ENCODE measurements around the gene GTF2F2. TPM values are rescaled to one million over a fixed set of nuclear protein-coding genes. Genes with fewer than 3 reads are reported as not detected.
A peak's percentile ranks its signal among the peaks of the same experiment; 100 is the strongest.
"Not testable (repeated sequence)": the region's sequence is repeated elsewhere in the genome, so short reads cannot be mapped to it uniquely, and the experiment has no call there.

Gene GTF2F2
- total RNA-seq, 3 donors from 2014 or later (not counting 1 experiment from before 2014, with no cell fraction given) = 13.6 to 16.4 (median 15.7) TPM

- Histone ChIP-seq H3K4me3 (ENCODE audit: low read length) (no peak overlapping the region), H3K36me3 (ENCODE audit: control insufficient read depth, insufficient read depth, low read length) (no peaks in the 10 kb centered on the region), H3K4me1 (ENCODE audit: control insufficient read depth, insufficient read depth, low read length) (peaks cover 12% of the 10 kb centered on the region), H3K27ac (ENCODE audit: low read length) (no peak overlapping the region), H3K9me3 (ENCODE audit: control insufficient read depth, insufficient read depth, low read length) (no peaks in the 10 kb centered on the region), H3K27me3 (ENCODE audit: control insufficient read depth, insufficient read depth, low read length) (no peaks in the 10 kb centered on the region)
- H3K27me3 Mint-ChIP-seq (ENCODE audit: low read depth in 2 of 2) = no peaks in the 10 kb centered on the region
- WGBS (ENCODE audit: insufficient coverage) = 50% methylated on average over 4 of the region's 5 CpGs
- H3K27ac Mint-ChIP-seq = peak overlapping the region; percentile 75 to 78
- no peaks in the 10 kb centered on the region for H3K36me3 Mint-ChIP-seq
- H3K4me3 Mint-ChIP-seq = peak overlapping the region; percentile 58
- H3K4me1 Mint-ChIP-seq = peaks cover 23 to 25% of the 10 kb centered on the region in 2 donors
- no peak for TF ChIP-seq CTCF (IDR thresholded peaks at IDR 0.05)
- intact Hi-C loops (cut with micrococcal nuclease) = no loop called here
- H3K9me3 Mint-ChIP-seq = no peaks in the 10 kb centered on the region
- DNase-seq (no peak), ATAC-seq (peak in 2 of 3 donors; percentile 34 to 68)
Measured at GRCh38 chr13:45184693-45185092, 64.4 kb downstream of the GTF2F2 start.

GRCh38 chr13:45185286-45185685 lies 65.0 kb downstream of the GTF2F2 start:
- Mint-ChIP-seq H3K4me3 (peak overlapping the region; percentile 58), H3K4me1 (peaks cover 23 to 25% of the 10 kb centered on the region in 2 donors), H3K27me3 (ENCODE audit: low read depth in 2 of 2) (no peaks in the 10 kb centered on the region), H3K9me3 (no peaks in the 10 kb centered on the region), H3K27ac (peak overlapping the region; percentile 75 to 78), H3K36me3 (no peaks in the 10 kb centered on the region)
- no peaks in the 10 kb centered on the region for H3K27me3 ChIP-seq (ENCODE audit: control insufficient read depth, insufficient read depth, low read length)
- no peaks in the 10 kb centered on the region for H3K9me3 ChIP-seq (ENCODE audit: control insufficient read depth, insufficient read depth, low read length)
- ATAC-seq = peak in 1 of 3 donors; percentile 25
- no peaks in the 10 kb centered on the region for H3K36me3 ChIP-seq (ENCODE audit: control insufficient read depth, insufficient read depth, low read length)
- intact Hi-C loops (cut with micrococcal nuclease) = no loop called here
- DNase-seq = no peak
- no peak overlapping the region for H3K27ac ChIP-seq (ENCODE audit: low read length)
- no CpG with 5 or more reads among the region's 2 CpGs for WGBS (ENCODE audit: insufficient coverage)
- no peak overlapping the region for H3K4me3 ChIP-seq (ENCODE audit: low read length)
- TF ChIP-seq CTCF (IDR thresholded peaks at IDR 0.05) = no peak
- peaks cover 12% of the 10 kb centered on the region for H3K4me1 ChIP-seq (ENCODE audit: control insufficient read depth, insufficient read depth, low read length)

GRCh38 chr13:45189077-45189476 lies 68.8 kb downstream of the GTF2F2 start:
- peaks cover 11 to 12% of the 10 kb centered on the region in 2 donors for H3K4me1 Mint-ChIP-seq
- 100% methylated on average over 2 of the region's 4 CpGs for WGBS (ENCODE audit: insufficient coverage)
- H3K27ac Mint-ChIP-seq = not testable (repeated sequence)

GRCh38 chr13:45189511-45189910 lies 69.2 kb downstream of the GTF2F2 start:
- H3K36me3 ChIP-seq (ENCODE audit: control insufficient read depth, insufficient read depth, low read length); H3K4me3 ChIP-seq (ENCODE audit: low read length); H3K4me1 Mint-ChIP-seq; H3K9me3 ChIP-seq (ENCODE audit: control insufficient read depth, insufficient read depth, low read length); H3K4me3 Mint-ChIP-seq; ATAC-seq; H3K36me3 Mint-ChIP-seq; H3K27ac ChIP-seq (ENCODE audit: low read length); H3K27me3 ChIP-seq (ENCODE audit: control insufficient read depth, insufficient read depth, low read length); H3K4me1 ChIP-seq (ENCODE audit: control insufficient read depth, insufficient read depth, low read length); DNase-seq; intact Hi-C loops (cut with micrococcal nuclease); H3K27ac Mint-ChIP-seq; H3K9me3 Mint-ChIP-seq; H3K27me3 Mint-ChIP-seq (ENCODE audit: low read depth in 2 of 2): not testable (repeated sequence)

More at GRCh38 chr13:45189077-45189476, 68.8 kb downstream of the GTF2F2 start:
- H3K27ac ChIP-seq (ENCODE audit: low read length); intact Hi-C loops (cut with micrococcal nuclease); H3K4me3 Mint-ChIP-seq; H3K4me3 ChIP-seq (ENCODE audit: low read length); DNase-seq; H3K36me3 ChIP-seq (ENCODE audit: control insufficient read depth, insufficient read depth, low read length); H3K4me1 ChIP-seq (ENCODE audit: control insufficient read depth, insufficient read depth, low read length); H3K27me3 Mint-ChIP-seq (ENCODE audit: low read depth in 2 of 2); H3K27me3 ChIP-seq (ENCODE audit: control insufficient read depth, insufficient read depth, low read length); H3K9me3 ChIP-seq (ENCODE audit: control insufficient read depth, insufficient read depth, low read length); ATAC-seq; H3K9me3 Mint-ChIP-seq; H3K36me3 Mint-ChIP-seq: not testable (repeated sequence)
